ENCODE results near the gene RNF26. TPM values are rescaled to one million over a fixed set of nuclear protein-coding genes. Genes with fewer than 3 reads are reported as not detected.

Gene RNF26
- total and polyA plus RNA-seq, 2 of the 13 experiments (the other 11 are each of a cell fraction or from before 2014, with no cell fraction given): 11.9 to 26.3 TPM

- TF ChIP-seq, protein P1, sequence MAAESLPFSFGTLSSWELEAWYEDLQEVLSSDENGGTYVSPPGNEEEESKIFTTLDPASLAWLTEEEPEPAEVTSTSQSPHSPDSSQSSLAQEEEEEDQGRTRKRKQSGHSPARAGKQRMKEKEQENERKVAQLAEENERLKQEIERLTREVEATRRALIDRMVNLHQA (CRISPR knock-in tag; IDR thresholded peaks at IDR 0.05): no peak
- TF ChIP-seq ZBTB46 (CRISPR knock-in tag; IDR thresholded peaks at IDR 0.05; ENCODE audit: borderline replicate concordance) (no peak), ZMYM3 (CRISPR knock-in tag; IDR thresholded peaks at IDR 0.05) (no peak), TOE1 (CRISPR knock-in tag; IDR thresholded peaks at IDR 0.05) (no peak), ZNF430 (CRISPR knock-in tag; IDR thresholded peaks at IDR 0.05) (0 out of 2 replicates have a peak, but pooled peaks have one; percentile 32), ZMAT3 (CRISPR knock-in tag; conservative IDR thresholded peaks at IDR 0.05) (no peak), GATAD2A (CRISPR knock-in tag; IDR thresholded peaks at IDR 0.05) (peak; percentile 82), ZZZ3 (CRISPR knock-in tag; IDR thresholded peaks at IDR 0.05; ENCODE audit: borderline replicate concordance) (no peak), ZNF180 (CRISPR knock-in tag; IDR thresholded peaks at IDR 0.05; ENCODE audit: borderline replicate concordance, low read depth) (no peak), ZNF652 (CRISPR knock-in tag; IDR thresholded peaks at IDR 0.05; ENCODE audit: borderline replicate concordance, low read depth) (0 out of 2 replicates have a peak, but pooled peaks have one; percentile 32), SCMH1 (CRISPR knock-in tag; IDR thresholded peaks at IDR 0.05; ENCODE audit: borderline replicate concordance) (no peak), KDM5B (CRISPR knock-in tag; IDR thresholded peaks at IDR 0.05; ENCODE audit: borderline replicate concordance) (0 out of 2 replicates have a peak, but pooled peaks have one; percentile 26), ZNF496 (CRISPR knock-in tag; IDR thresholded peaks at IDR 0.05; ENCODE audit: insufficient replicate concordance) (no peak), RBM39 (IDR thresholded peaks at IDR 0.05; ENCODE audit: low read depth, low read length, poor library complexity, severe bottlenecking) (no peak), SMC3 (IDR thresholded peaks at IDR 0.05; ENCODE audit: low read length) (no peak), U2AF1 (optimal IDR thresholded peaks at IDR 0.05; ENCODE audit: low read depth, low read length) (no peak), ZNF543 (CRISPR knock-in tag; IDR thresholded peaks at IDR 0.05) (0 out of 2 replicates have a peak, but pooled peaks have one; percentile 32), RBM22 (optimal IDR thresholded peaks at IDR 0.05; ENCODE audit: low read length) (peak; percentile 92), ZNF7 (CRISPR knock-in tag; IDR thresholded peaks at IDR 0.05) (no peak), ARNTL (CRISPR knock-in tag; IDR thresholded peaks at IDR 0.05) (peak; percentile 89; the same call in 1 of the 2 replicates), ZNF558 (CRISPR knock-in tag; IDR thresholded peaks at IDR 0.05; ENCODE audit: borderline replicate concordance) (no peak), ZNF790 (CRISPR knock-in tag; IDR thresholded peaks at IDR 0.05; ENCODE audit: borderline replicate concordance) (no peak), ZNF768 (CRISPR knock-in tag; IDR thresholded peaks at IDR 0.05) (peak; percentile 48; the same call in 1 of the 2 replicates), RFXAP (CRISPR knock-in tag; IDR thresholded peaks at IDR 0.05; ENCODE audit: borderline replicate concordance) (peak; percentile 96), JARID2 (CRISPR knock-in tag; IDR thresholded peaks at IDR 0.05; ENCODE audit: insufficient replicate concordance) (peak; percentile 51)
- TF ChIP-seq, protein P2, sequence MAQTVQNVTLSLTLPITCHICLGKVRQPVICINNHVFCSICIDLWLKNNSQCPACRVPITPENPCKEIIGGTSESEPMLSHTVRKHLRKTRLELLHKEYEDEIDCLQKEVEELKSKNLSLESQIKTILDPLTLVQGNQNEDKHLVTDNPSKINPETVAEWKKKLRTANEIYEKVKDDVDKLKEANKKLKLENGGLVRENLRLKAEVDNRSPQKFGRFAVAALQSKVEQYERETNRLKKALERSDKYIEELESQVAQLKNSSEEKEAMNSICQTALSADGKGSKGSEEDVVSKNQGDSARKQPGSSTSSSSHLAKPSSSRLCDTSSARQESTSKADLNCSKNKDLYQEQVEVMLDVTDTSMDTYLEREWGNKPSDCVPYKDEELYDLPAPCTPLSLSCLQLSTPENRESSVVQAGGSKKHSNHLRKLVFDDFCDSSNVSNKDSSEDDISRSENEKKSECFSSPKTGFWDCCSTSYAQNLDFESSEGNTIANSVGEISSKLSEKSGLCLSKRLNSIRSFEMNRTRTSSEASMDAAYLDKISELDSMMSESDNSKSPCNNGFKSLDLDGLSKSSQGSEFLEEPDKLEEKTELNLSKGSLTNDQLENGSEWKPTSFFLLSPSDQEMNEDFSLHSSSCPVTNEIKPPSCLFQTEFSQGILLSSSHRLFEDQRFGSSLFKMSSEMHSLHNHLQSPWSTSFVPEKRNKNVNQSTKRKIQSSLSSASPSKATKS (CRISPR knock-in tag; IDR thresholded peaks at IDR 0.05): no peak
Observed at GRCh38 chr11:119376197-119376847, 42.0 kb downstream of the RNF26 start (continued).
